Left colon (tissue), 2 donors: ENCODE measurements around the gene EEF1E1. TPM values are rescaled to one million over a fixed set of nuclear protein-coding genes. Genes with fewer than 3 reads are reported as not detected.
"Not testable (repeated sequence)": the region's sequence is repeated elsewhere in the genome, so short reads cannot be mapped to it uniquely, and the experiment has no call there.

Experiments
- ATAC-seq: fragments of 200-7000 bp; cut with Tn5 transposase; one replicate; pipeline ENCODE4 v1.9.1; 2020; ENCODE audit warnings: mild to moderate bottlenecking, moderate library complexity
- DNase-seq, 2 donors: peaks; one replicate each; pipeline ENCODE4 v3.0.0-alpha.2; 2020
- intact Hi-C, 2 donors: fragments of 100-400 bp; cut with DNase I in 1 of 2; cut with micrococcal nuclease in 1 of 2; formaldehyde crosslinking; loops; one replicate each; pipeline versions ENCODE4 v1.11.2 to v1.14.0; 2022; cut with DNase I, micrococcal nuclease
- total RNA-seq, 2 donors: library from RNA; stranded (reverse); fragmentation: NEBNext Ultra II Directional; extraction: Animal tissue kit (Norgen Biotek cat#: 25700); gene quantifications; one replicate each; pipeline ENCODE4 v1.2.1, GENCODE V29; 2021
- donor health status: DM: no; HTN: no; CAD: no.
- donor health status: DM: yes; HTN: yes; CAD: no.

The EEF1E1 gene
- total RNA-seq, 2 donors from 2014 or later, result 6.1 to 14.5 TPM

GRCh38 chr6:8069151-8069550, 33.2 kb downstream of the EEF1E1 start:
- no peak for DNase-seq
- ATAC-seq, result no peak
- intact Hi-C loops, result no loop called here

- DNase-seq, result no peak
- intact Hi-C loops, result no loop called here
- ATAC-seq, result no peak
Measured at GRCh38 chr6:8066108-8066507, 36.2 kb downstream of the EEF1E1 start.

- DNase-seq, result no peak
- intact Hi-C loops, result no loop called here
- no peak for ATAC-seq
Measured at GRCh38 chr6:8065519-8065911, 36.8 kb downstream of the EEF1E1 start.

- ATAC-seq, result peak; percentile 47
- intact Hi-C loops, result no loop called here
- peak in 1 of 2 donors; percentile 14 for DNase-seq
Measured at GRCh38 chr6:8064638-8065518, 37.5 kb downstream of the EEF1E1 start.

- intact Hi-C loops, result no loop called here
- DNase-seq (peak; percentile 96 to 97), ATAC-seq (peak; percentile 96)
Measured at GRCh38 chr6:8063761-8064637, 38.3 kb downstream of the EEF1E1 start, which contains the start of gene BLOC1S5. Gene BLOC1S5 (minus strand): TSS chr6:8064389. CDS start chr6:8064376, 13 bp downstream.

GRCh38 chr6:8061736-8062135, 40.6 kb downstream of the EEF1E1 start:
- no peak for ATAC-seq
- intact Hi-C loops, result no loop called here
- no peak for DNase-seq

GRCh38 chr6:8060346-8060745, 42.0 kb downstream of the EEF1E1 start:
- DNase-seq, result no peak
- intact Hi-C loops, result no loop called here

GRCh38 chr6:8059129-8059528, 43.2 kb downstream of the EEF1E1 start:
- ATAC-seq (no peak), DNase-seq (no peak)
- intact Hi-C loops, result no loop called here

More at GRCh38 chr6:8060346-8060745, 42.0 kb downstream of the EEF1E1 start:
- ATAC-seq, result no peak

- DNase-seq (no peak), ATAC-seq (no peak)
- intact Hi-C loops, result no loop called here
Measured at GRCh38 chr6:8057793-8058192, 44.6 kb downstream of the EEF1E1 start.

GRCh38 chr6:8057263-8057662, 45.1 kb downstream of the EEF1E1 start:
- ATAC-seq (no peak), DNase-seq (no peak)
- intact Hi-C loops, result no loop called here

- intact Hi-C loops, result no loop called here
- ATAC-seq, result no peak
- DNase-seq, result no peak
Measured at GRCh38 chr6:8054276-8054675, 48.1 kb downstream of the EEF1E1 start.

GRCh38 chr6:8047541-8048292, 54.6 kb downstream of the EEF1E1 start:
- ATAC-seq, result no peak
- intact Hi-C loops, result no loop called here

GRCh38 chr6:8045769-8046168, 56.6 kb downstream of the EEF1E1 start:
- intact Hi-C loops, ATAC-seq, DNase-seq: not testable (repeated sequence)

More at GRCh38 chr6:8047541-8048292, 54.6 kb downstream of the EEF1E1 start:
- DNase-seq, result no peak

- no peak for DNase-seq
- intact Hi-C loops, result no loop called here
- no peak for ATAC-seq
Measured at GRCh38 chr6:8043221-8043620, 59.1 kb downstream of the EEF1E1 start.

GRCh38 chr6:8041913-8042583, 60.3 kb downstream of the EEF1E1 start:
- ATAC-seq (no peak), DNase-seq (no peak)
- intact Hi-C loops, result no loop called here

GRCh38 chr6:8034107-8034506, 68.2 kb downstream of the EEF1E1 start:
- ATAC-seq, intact Hi-C loops, DNase-seq: not testable (repeated sequence)

GRCh38 chr6:8030920-8031319, 71.4 kb downstream of the EEF1E1 start:
- no peak for DNase-seq
- intact Hi-C loops, result no loop called here
- no peak for ATAC-seq
